Nephron progenitor cell (in vitro differentiated cells): ENCODE measurements around the gene FSCN2.

Experiments used
- DNase-seq: peaks from one replicate; pipeline ENCODE4 v3.0.0; 2021
- H3K27ac Mint-ChIP-seq: 2 replicates; pipeline ENCODE4 v1.8.0; 2021; ENCODE audit warnings: mild to moderate bottlenecking, moderate library complexity, mixed read lengths
- H3K27me3 Mint-ChIP-seq: 2 replicates; pipeline ENCODE4 v1.8.0; 2021; ENCODE audit warnings: mild to moderate bottlenecking, low read depth, mixed read lengths; ENCODE audit not compliant: poor library complexity
- H3K36me3 Mint-ChIP-seq: 2 replicates; pipeline ENCODE4 v1.8.0; 2021; ENCODE audit warnings: low read depth, mixed read lengths
- H3K4me1 Mint-ChIP-seq: 2 replicates; pipeline ENCODE4 v1.8.0; 2021; ENCODE audit warnings: mixed read lengths
- H3K4me3 Mint-ChIP-seq: 2 replicates; pipeline ENCODE4 v1.8.0; 2021; ENCODE audit warnings: mild to moderate bottlenecking, moderate library complexity, mixed read lengths
- H3K9me3 Mint-ChIP-seq: 2 replicates; pipeline ENCODE4 v1.8.0; 2021; ENCODE audit warnings: mild to moderate bottlenecking, moderate library complexity, mixed read lengths
- TF ChIP-seq, protein P1 (sequence below): fragments of 200-600 bp; sonication (generic); IDR thresholded peaks from 2 replicates; pipeline ENCODE4 v1.5.0; 2021; ENCODE audit warnings: antibody characterized with exemption

FSCN2 gene, protein sequence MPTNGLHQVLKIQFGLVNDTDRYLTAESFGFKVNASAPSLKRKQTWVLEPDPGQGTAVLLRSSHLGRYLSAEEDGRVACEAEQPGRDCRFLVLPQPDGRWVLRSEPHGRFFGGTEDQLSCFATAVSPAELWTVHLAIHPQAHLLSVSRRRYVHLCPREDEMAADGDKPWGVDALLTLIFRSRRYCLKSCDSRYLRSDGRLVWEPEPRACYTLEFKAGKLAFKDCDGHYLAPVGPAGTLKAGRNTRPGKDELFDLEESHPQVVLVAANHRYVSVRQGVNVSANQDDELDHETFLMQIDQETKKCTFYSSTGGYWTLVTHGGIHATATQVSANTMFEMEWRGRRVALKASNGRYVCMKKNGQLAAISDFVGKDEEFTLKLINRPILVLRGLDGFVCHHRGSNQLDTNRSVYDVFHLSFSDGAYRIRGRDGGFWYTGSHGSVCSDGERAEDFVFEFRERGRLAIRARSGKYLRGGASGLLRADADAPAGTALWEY

DNA sequence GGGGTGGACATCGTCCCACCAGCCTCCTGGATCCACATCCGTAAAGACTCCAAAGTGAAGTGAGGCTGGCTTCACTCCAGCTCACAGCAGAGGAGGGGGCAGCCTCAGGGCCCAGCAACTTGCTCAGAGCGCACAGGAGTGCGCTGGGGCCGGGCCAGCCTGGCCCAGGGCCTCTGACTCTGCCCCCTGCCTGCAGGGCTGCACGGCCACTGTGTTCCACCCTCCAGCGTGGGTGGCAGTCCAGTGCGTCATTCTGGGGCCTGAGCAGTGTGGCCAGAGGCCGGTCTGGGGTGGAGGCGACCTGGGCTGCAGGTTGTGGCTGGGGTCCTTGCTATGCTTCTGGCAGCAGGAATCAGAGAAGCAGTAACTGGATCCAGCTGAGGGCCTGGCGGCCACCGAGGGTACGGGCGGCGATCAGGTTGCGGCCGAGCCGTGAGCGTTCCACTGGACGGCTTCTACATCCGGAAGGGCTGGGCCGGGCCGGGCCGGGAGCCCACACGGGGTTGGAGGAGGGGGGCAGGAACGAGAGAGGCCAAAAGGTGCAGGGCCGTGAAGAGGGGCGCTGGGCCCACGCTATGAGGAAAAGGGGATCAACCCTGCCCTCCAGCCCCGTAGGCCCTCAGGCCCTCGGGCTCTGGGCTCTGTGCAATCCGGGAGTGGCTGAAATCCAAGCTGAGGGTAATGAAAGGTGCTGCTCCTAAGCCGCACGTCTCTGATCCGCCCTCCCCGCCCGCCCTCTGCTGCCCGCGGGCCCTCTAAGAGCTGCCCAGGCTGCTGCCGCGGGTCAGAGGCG lies at the start of gene FSCN2:
FSCN2 (plus strand) TSS at position 787 of the 793 bp plus-strand sequence. CDS start 155 bp downstream, outside the sequence.
- Mint-ChIP-seq H3K36me3 (no peaks in the 10 kb centered on the region), H3K27ac (no peak within 1 kb of the TSS), H3K4me1 (peaks cover 30% of the 10 kb centered on the region), H3K27me3 (peaks cover 2% of the 10 kb centered on the region), H3K4me3 (no peak within 1 kb of the TSS), H3K9me3 (no peaks in the 10 kb centered on the region)
- peak; percentile 58 for DNase-seq
- TF ChIP-seq, protein P1, sequence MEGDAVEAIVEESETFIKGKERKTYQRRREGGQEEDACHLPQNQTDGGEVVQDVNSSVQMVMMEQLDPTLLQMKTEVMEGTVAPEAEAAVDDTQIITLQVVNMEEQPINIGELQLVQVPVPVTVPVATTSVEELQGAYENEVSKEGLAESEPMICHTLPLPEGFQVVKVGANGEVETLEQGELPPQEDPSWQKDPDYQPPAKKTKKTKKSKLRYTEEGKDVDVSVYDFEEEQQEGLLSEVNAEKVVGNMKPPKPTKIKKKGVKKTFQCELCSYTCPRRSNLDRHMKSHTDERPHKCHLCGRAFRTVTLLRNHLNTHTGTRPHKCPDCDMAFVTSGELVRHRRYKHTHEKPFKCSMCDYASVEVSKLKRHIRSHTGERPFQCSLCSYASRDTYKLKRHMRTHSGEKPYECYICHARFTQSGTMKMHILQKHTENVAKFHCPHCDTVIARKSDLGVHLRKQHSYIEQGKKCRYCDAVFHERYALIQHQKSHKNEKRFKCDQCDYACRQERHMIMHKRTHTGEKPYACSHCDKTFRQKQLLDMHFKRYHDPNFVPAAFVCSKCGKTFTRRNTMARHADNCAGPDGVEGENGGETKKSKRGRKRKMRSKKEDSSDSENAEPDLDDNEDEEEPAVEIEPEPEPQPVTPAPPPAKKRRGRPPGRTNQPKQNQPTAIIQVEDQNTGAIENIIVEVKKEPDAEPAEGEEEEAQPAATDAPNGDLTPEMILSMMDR: no peak

DNA sequence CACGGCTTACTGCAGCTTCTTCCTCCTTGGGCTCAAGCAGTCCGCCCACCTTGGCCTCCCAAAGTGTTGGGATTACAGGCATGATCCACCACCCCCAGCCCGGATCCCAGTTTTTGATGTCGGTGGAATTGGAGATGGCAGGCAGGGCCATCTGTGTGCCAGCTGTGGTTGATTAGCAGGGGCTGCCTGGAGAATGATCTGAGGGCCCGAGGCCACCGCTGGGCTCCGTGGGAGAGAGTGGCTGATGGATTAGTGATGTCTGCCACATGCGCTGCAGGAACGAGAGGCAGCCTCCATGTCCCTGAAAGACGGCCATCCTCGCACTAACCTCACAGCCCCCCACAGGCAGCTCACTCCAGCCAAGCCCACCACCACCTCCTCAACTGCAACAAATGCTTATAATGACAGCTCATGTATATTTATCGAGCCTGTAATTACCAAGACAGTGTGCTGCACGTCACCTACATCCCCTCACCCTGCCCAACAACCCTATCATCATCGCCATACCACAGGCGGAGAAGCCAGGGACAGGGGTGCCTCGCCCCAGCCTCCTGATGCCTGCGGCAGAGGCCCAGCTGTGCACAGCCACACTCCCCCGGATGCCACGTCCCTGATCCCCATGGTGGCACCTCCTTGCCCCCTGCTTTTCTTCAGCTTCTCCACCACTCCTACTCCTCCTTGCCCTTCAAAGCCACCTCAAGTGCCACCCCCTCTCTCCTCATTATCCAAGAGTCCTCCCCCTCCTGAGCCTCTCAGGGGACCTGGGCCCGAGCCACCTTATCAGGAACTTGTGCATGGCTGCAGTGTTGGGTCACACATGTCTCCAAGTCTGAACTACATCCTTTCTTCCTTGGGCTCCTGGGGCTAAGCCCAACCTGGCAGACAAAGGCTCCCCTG lies 48.8 kb upstream of the FSCN2 start:
- Mint-ChIP-seq H3K36me3 (peaks cover 4% of the 10 kb centered on the region), H3K9me3 (peaks cover 6% of the 10 kb centered on the region), H3K4me3 (peak overlapping the region; percentile 23), H3K27me3 (peaks cover 33% of the 10 kb centered on the region), H3K27ac (no peak overlapping the region), H3K4me1 (peaks cover 70% of the 10 kb centered on the region)
- TF ChIP-seq, protein P1: no peak
- no peak for DNase-seq

DNA sequence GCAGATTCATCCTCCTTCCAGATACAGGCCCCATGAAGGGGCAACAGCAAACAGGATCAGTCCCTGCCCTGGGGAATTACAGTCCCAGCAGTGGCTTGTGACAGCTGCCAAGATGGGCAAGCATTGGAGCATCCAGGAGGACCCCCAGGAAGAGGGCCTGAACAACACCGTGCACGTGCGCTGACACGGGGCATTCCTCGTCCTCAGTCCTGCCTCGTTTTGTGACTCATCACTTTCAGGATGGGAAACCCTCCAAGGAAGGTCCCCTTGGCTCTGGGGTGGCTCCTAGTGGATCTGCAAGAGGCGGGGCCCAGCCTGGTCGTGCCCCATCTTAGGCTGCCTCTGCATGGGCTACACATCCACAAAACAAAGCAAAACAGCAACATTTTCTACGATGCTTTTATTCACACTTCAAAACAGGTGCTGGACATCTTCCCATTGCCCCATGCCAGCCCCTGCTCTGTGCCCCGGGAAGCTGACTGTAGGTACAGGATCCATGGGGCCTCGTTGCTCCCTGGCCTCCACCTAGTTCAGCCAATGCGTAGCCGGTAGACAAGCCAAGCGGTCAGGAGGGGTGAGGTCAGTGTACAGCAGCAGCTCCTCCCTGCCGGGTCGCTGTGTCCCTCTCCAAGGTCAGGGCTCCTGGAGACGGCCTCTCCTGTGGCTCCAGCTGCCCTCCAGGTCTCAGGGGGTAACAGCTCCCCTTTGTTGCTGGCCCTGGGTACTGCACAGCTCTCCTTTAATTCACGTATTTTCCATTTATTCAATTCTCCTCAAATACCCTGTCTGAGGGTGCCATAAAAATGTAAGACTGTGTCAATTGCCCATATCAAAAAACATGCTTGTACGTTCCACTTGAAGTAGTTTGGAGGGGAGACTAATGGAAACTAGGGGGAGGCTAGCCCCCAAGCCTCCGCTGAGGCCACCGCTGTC lies 47.8 kb upstream of the FSCN2 start:
- Mint-ChIP-seq H3K27me3 (peaks cover 33% of the 10 kb centered on the region), H3K27ac (no peak overlapping the region), H3K4me3 (peak overlapping the region; percentile 42), H3K36me3 (peaks cover 4% of the 10 kb centered on the region), H3K4me1 (peaks cover 61% of the 10 kb centered on the region), H3K9me3 (peaks cover 6% of the 10 kb centered on the region)
- no peak for DNase-seq
- TF ChIP-seq, protein P1: no peak

DNA sequence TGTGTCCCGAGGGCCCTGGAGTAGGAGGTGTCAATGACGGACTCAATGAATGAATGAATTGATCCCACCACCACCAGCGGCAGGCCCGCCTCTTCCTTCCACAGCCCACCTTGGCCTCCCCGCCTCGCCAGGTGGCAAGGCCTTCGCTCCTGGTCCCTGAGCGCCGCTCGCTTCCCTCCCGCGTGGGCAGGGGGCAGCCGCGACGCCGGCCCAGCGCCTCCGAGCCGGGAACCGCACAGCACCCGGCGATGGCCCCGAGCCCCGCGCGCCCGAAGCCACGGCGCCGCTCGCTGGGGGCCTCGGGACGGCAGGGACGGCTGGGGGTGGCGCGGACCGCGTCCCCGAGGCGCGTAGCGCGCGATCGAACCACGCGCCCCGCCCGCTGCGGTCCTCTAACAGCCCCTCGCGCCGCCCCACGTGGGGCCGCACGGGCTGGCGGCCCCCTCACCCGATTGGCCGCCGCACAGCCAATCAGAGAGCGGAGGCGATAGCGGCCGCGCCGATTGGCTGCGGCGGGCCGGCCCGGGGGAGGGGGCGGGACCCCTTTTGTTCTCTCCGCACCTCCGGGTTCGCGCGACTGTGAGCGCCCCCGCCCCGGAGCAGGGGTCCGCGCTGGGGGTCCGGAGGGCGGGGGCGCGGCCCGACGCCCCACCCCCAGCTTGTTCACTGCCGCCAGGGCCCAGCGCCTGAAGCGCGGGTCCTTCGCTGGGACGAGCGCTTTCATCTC lies 46.9 kb upstream of the FSCN2 start:
- Mint-ChIP-seq H3K9me3 (peaks cover 6% of the 10 kb centered on the region), H3K4me3 (peak overlapping the region; percentile 69), H3K36me3 (peaks cover 4% of the 10 kb centered on the region), H3K4me1 (peaks cover 57% of the 10 kb centered on the region), H3K27ac (no peak overlapping the region), H3K27me3 (peaks cover 27% of the 10 kb centered on the region)
- TF ChIP-seq, protein P1: no peak
- peak; percentile 84 for DNase-seq
